ENCODE data around the gene ANKRD11.
A peak's percentile ranks its signal among the peaks of the same experiment; 100 is the strongest.
"Not testable (repeated sequence)": the region's sequence is repeated elsewhere in the genome, so short reads cannot be mapped to it uniquely, and the experiment has no call there.

ANKRD11 gene

GRCh38 chr16:89402962-89403361 lies 87.4 kb downstream of the ANKRD11 start:
- DNase-seq: no peak

GRCh38 chr16:89401641-89402445 lies 88.5 kb downstream of the ANKRD11 start:
- no peak for DNase-seq

- no peak for DNase-seq
These were observed 89.2 kb downstream of the ANKRD11 start for GRCh38 chr16:89401205-89401604.

GRCh38 chr16:89400740-89401139 lies 89.6 kb downstream of the ANKRD11 start:
- DNase-seq: no peak

- peak in 1 of 14 donors; percentile 18 for DNase-seq
These were observed 91.4 kb downstream of the ANKRD11 start for GRCh38 chr16:89398924-89399323.

- peak in 1 of 14 donors; percentile 71 for DNase-seq
These were observed 93.0 kb downstream of the ANKRD11 start for GRCh38 chr16:89397331-89397861.

- no peak for DNase-seq
These were observed 94.2 kb downstream of the ANKRD11 start for GRCh38 chr16:89396156-89396555.

GRCh38 chr16:89395150-89396142 lies 94.9 kb downstream of the ANKRD11 start:
- DNase-seq: peak; percentile 19 to 91 (median 57)

GRCh38 chr16:89393738-89394406 lies 96.5 kb downstream of the ANKRD11 start:
- DNase-seq: no peak

GRCh38 chr16:89392881-89393737 lies 97.3 kb downstream of the ANKRD11 start:
- DNase-seq: no peak

- DNase-seq: not testable (repeated sequence)
These were observed 100.2 kb downstream of the ANKRD11 start for GRCh38 chr16:89390224-89390583.

- DNase-seq: not testable (repeated sequence)
These were observed 100.7 kb downstream of the ANKRD11 start for GRCh38 chr16:89389504-89390223.

- DNase-seq: no peak
These were observed 101.8 kb downstream of the ANKRD11 start for GRCh38 chr16:89388536-89388935.

- DNase-seq: no peak
These were observed 103.8 kb downstream of the ANKRD11 start for GRCh38 chr16:89386306-89387185.

- no peak for DNase-seq
These were observed 104.6 kb downstream of the ANKRD11 start for GRCh38 chr16:89385712-89386111.

- DNase-seq: no peak
These were observed 106.1 kb downstream of the ANKRD11 start for GRCh38 chr16:89384282-89384681.

GRCh38 chr16:89383095-89384003 lies 107.0 kb downstream of the ANKRD11 start:
- no peak for DNase-seq

GRCh38 chr16:89382555-89382954 lies 107.8 kb downstream of the ANKRD11 start:
- not testable (repeated sequence) for DNase-seq

GRCh38 chr16:89381788-89382187 lies 108.6 kb downstream of the ANKRD11 start:
- DNase-seq: no peak

Measured in C1 segment of cervical spinal cord (tissue), 14 donors.